HL-60 (cell line): ENCODE measurements around the gene SH3D19.
"Not testable (repeated sequence)": the region's sequence is repeated elsewhere in the genome, so short reads cannot be mapped to it uniquely, and the experiment has no call there.

Experiments used
- DNase-seq, 2 experiments: peaks; one replicate each; pipeline ENCODE4 v3.0.0-alpha.2; 2010 to 2020; ENCODE audit warnings: low read depth in 1 of 2, low spot score in 1 of 2
- H3K27ac ChIP-seq: fragments of 250-450 bp; sonication (Bioruptor Pico); replicated peaks from 2 replicates; pipeline ENCODE4 v1.5.1; 2020; ENCODE audit warnings: mild to moderate bottlenecking, moderate library complexity
- H3K27me3 ChIP-seq: fragments of 250-450 bp; sonication (Bioruptor Pico); 2 replicates; pipeline ENCODE4 v1.5.1; 2021; ENCODE audit warnings: mild to moderate bottlenecking, moderate library complexity; ENCODE audit not compliant: insufficient read depth, poor library complexity, severe bottlenecking
- H3K4me3 ChIP-seq: replicated peaks from 2 replicates; pipeline ENCODE4 v1.5.1; 2011; ENCODE audit warnings: mild to moderate bottlenecking, control low read depth, low read length; ENCODE audit not compliant: insufficient read depth
- CTCF ChIP-seq: IDR thresholded peaks from one replicate; pipeline ENCODE4 v1.5.1; 2011; ENCODE audit warnings: low read length, control low read depth, inconsistent platforms; ENCODE audit not compliant: insufficient read depth
- GABPA ChIP-seq: IDR thresholded peaks from 2 replicates; pipeline ENCODE4 v1.6.1; 2012; ENCODE audit warnings: low read depth
- POLR2AphosphoS5 ChIP-seq: IDR thresholded peaks from 2 replicates; pipeline ENCODE4 v1.6.1; 2012; ENCODE audit warnings: low read depth
- REST ChIP-seq: IDR thresholded peaks from 2 replicates; pipeline ENCODE4 v1.6.1; 2012; ENCODE audit warnings: low read depth; ENCODE audit not compliant: insufficient replicate concordance
- SPI1 ChIP-seq: IDR thresholded peaks from 2 replicates; pipeline ENCODE4 v1.6.1; 2012; ENCODE audit warnings: low read depth, mild to moderate bottlenecking, borderline replicate concordance

The SH3D19 gene

DNA sequence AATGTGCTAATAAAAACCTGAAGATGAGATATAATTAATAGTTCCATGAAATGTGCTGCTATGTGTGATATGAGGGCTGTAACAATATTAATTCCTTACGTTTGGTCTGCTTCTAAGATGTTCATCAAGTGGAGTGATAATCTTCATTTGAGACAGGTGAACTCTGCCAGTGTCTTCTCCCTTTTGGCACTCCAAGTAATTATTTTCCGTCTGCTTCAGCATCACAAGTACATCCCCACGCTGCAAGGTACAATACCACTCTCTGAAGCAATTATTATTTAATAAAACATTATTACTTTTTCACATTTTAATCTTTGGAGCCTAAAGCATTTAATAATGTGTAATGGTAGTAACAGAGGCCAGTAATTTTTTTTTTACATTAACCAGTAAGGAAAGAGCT is 181.6 kb downstream of the SH3D19 start:
- no peak overlapping the region for H3K4me3 ChIP-seq
- no peaks in the 10 kb centered on the region for H3K27me3 ChIP-seq
- no peak for DNase-seq
- TF ChIP-seq SPI1 = no peak
- H3K27ac ChIP-seq = no peak overlapping the region

DNA sequence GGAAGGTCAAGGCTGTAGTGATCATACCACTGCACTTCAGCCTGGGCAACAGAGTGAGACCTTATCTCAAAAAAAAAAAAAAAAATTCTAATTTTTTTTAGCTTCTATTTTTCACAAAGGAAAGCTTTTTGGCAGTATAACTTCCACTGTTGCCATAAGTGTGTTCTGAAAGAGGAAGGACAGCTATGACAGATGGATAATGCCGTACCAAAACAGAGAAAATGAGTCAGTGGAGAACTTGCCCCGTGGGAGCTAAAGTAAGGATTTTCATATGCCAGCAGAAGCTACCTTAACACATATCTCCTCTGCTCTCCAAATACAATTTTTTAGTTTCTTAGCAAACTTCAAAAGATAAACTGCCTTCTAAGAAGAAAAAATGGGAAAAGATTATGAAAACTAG is 182.2 kb downstream of the SH3D19 start:
- no peak overlapping the region for H3K4me3 ChIP-seq
- DNase-seq = no peak
- no peak overlapping the region for H3K27ac ChIP-seq
- H3K27me3 ChIP-seq = no peaks in the 10 kb centered on the region
- TF ChIP-seq SPI1 (no peak), GABPA (no peak), CTCF (no peak), REST (no peak), POLR2AphosphoS5 (no peak)

- no peak overlapping the region for H3K27ac ChIP-seq
- H3K4me3 ChIP-seq = no peak overlapping the region
- DNase-seq = no peak
- TF ChIP-seq REST (no peak), CTCF (no peak), SPI1 (no peak), POLR2AphosphoS5 (no peak), GABPA (no peak)
- no peaks in the 10 kb centered on the region for H3K27me3 ChIP-seq
These were observed 182.6 kb downstream of the SH3D19 start for GRCh38 chr4:151142758-151143157.

- Histone ChIP-seq H3K4me3 (no peak overlapping the region), H3K27me3 (no peaks in the 10 kb centered on the region), H3K27ac (no peak overlapping the region)
- DNase-seq = no peak
- TF ChIP-seq REST (no peak), POLR2AphosphoS5 (no peak), SPI1 (no peak), CTCF (no peak), GABPA (no peak)
These were observed 185.6 kb downstream of the SH3D19 start for GRCh38 chr4:151139814-151140213.

DNA sequence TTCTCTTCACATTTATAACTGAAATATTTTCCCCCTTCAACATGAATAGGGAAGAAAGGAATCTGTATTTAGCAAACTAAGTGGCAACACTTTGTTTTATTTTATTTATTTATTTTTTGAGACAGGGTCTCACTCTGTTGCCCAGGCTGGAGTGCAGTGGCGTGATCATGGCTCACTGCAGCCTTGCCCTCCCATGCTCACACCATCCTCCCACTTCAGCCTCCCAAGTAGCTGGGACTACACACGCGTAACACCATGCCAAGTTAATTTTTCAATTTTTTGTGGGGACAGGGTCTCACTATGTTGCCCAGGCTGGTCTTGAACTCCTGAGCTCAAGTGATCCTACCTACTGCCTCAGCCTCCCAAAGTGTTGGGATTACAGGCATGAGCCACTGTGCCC is 189.4 kb downstream of the SH3D19 start:
- not testable (repeated sequence) for H3K27me3 ChIP-seq, H3K4me3 ChIP-seq, DNase-seq, H3K27ac ChIP-seq
